Upper lobe of left lung (tissue), 6 donors: ENCODE results near the gene TRAPPC1. TPM values are rescaled to one million over a fixed set of nuclear protein-coding genes. Genes with fewer than 3 reads are reported as not detected.
A peak's percentile ranks its signal among the peaks of the same experiment; 100 is the strongest.

Experiments used
- ATAC-seq, 2 donors: fragments of 200-7000 bp; cut with Tn5 transposase; one replicate each; pipeline ENCODE4 v1.9.1; 2022; ENCODE audit warnings: mild to moderate bottlenecking in 2 of 2, moderate library complexity in 2 of 2; ENCODE audit not compliant: low FRiP score in 2 of 2
- DNase-seq, 2 donors: peaks; one replicate each; pipeline ENCODE4 v3.0.0-alpha.2; 2019 to 2020
- H3K27ac ChIP-seq, 4 donors: fragments of 200-600 bp; sonication (generic); one replicate each; pipeline ENCODE4 v1.5.1; 2016 to 2019
- H3K27me3 ChIP-seq, 4 donors: fragments of 200-600 bp; sonication (generic); one replicate each; pipeline ENCODE4 v1.5.1; 2017 to 2019
- H3K36me3 ChIP-seq, 4 donors: fragments of 200-600 bp; sonication (generic); one replicate each; pipeline ENCODE4 v1.5.1; 2016 to 2019
- H3K4me1 ChIP-seq, 4 donors: fragments of 200-600 bp; sonication (generic); one replicate each; pipeline ENCODE4 v1.5.1; 2018 to 2019
- H3K4me3 ChIP-seq, 4 donors: fragments of 200-600 bp; sonication (generic); one replicate each; pipeline ENCODE4 v1.5.1; 2017 to 2019; ENCODE audit warnings: mild to moderate bottlenecking in 2 of 4, moderate library complexity in 1 of 4
- H3K9me3 ChIP-seq, 4 donors: fragments of 200-600 bp; sonication (generic); one replicate each; pipeline ENCODE4 v1.5.1; 2018 to 2019
- EP300 ChIP-seq, 4 donors: sonication (generic); formaldehyde crosslinking; IDR thresholded peaks; one replicate each; pipeline ENCODE4 v1.5.1; 2017; ENCODE audit warnings: antibody characterized with exemption in 4 of 4, control low read depth in 2 of 4
- POLR2A ChIP-seq, 4 donors: fragments of 450-650 bp; IDR thresholded peaks; one replicate each; pipeline ENCODE4 v1.5.1; 2016 to 2017; ENCODE audit warnings: antibody characterized with exemption in 4 of 4, mild to moderate bottlenecking in 2 of 4
- POLR2AphosphoS5 ChIP-seq, 2 donors: sonication (generic); formaldehyde crosslinking; IDR thresholded peaks; one replicate each; pipeline ENCODE4 v1.5.1; 2017; ENCODE audit warnings: antibody characterized with exemption in 2 of 2
- WGBS, 2 donors: methylation state at CpG; one replicate each; pipeline ENCODE4 v1.1.5; 2017 to 2018; 5-methylcytosine and 5-hydroxymethylcytosine counted together
- small RNA-seq, 4 donors: library from RNA; depleted of rRNA; stranded (forward); fragments of <200 nt; gene quantifications; one replicate each; pipeline ENCODE3, GENCODE V24; 2016
- total RNA-seq, 6 donors: library from RNA; depleted of rRNA in 4 of 6; stranded (reverse); fragments of >200 nt in 4 of 6; gene quantifications; one replicate each; pipeline versions ENCODE4 v1.1.0 to v1.2.1, GENCODE V29; 2016 to 2021
- TF ChIP-seq, protein P1 (sequence below), 6 experiments: fragments of 450-650 bp in 4 of 6; fragments of 200-600 bp in 2 of 6; sonication (generic) in 2 of 6; IDR thresholded peaks; one replicate each; pipeline ENCODE4 v1.5.1; 2016 to 2019; ENCODE audit warnings: antibody characterized with exemption in 6 of 6
- donor health status: DM: no; HTN: no; CAD: no; lungs with moderate emphysema.
- donor health status: DM: no; HTN: yes; CAD: no; lungs with severe emphysema.

The TRAPPC1 gene
- total RNA-seq, 6 donors from 2014 or later: 70.4 to 148 (median 95.8) TPM

GRCh38 chr17:7882068-7882467, 49.7 kb downstream of the TRAPPC1 start:
- Histone ChIP-seq H3K27me3 (no peaks in the 10 kb centered on the region), H3K4me3 (no peak overlapping the region), H3K27ac (peak overlapping the region in 2 of 4 donors; percentile 7 to 24), H3K36me3 (peaks cover 0 to 19% (median 2%) of the 10 kb centered on the region in 4 donors), H3K4me1 (peaks cover 28 to 38% (median 32%) of the 10 kb centered on the region in 4 donors), H3K9me3 (no peaks in the 10 kb centered on the region)
- TF ChIP-seq POLR2AphosphoS5 (IDR thresholded peaks at IDR 0.05) (no peak), EP300 (IDR thresholded peaks at IDR 0.05) (no peak), POLR2A (IDR thresholded peaks at IDR 0.05) (no peak)
- TF ChIP-seq, protein P1, sequence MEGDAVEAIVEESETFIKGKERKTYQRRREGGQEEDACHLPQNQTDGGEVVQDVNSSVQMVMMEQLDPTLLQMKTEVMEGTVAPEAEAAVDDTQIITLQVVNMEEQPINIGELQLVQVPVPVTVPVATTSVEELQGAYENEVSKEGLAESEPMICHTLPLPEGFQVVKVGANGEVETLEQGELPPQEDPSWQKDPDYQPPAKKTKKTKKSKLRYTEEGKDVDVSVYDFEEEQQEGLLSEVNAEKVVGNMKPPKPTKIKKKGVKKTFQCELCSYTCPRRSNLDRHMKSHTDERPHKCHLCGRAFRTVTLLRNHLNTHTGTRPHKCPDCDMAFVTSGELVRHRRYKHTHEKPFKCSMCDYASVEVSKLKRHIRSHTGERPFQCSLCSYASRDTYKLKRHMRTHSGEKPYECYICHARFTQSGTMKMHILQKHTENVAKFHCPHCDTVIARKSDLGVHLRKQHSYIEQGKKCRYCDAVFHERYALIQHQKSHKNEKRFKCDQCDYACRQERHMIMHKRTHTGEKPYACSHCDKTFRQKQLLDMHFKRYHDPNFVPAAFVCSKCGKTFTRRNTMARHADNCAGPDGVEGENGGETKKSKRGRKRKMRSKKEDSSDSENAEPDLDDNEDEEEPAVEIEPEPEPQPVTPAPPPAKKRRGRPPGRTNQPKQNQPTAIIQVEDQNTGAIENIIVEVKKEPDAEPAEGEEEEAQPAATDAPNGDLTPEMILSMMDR (IDR thresholded peaks at IDR 0.05): no peak
- 61 to 72% methylated on average over 7 of the region's 7 CpGs for WGBS, 2 donors
- DNase-seq: no peak
- ATAC-seq: no peak

- Histone ChIP-seq H3K27ac (peak overlapping the region in 2 of 4 donors; percentile 5 to 24), H3K4me1 (peaks cover 22 to 31% (median 26%) of the 10 kb centered on the region in 4 donors), H3K36me3 (peaks cover 0 to 19% (median 2%) of the 10 kb centered on the region in 4 donors), H3K9me3 (no peaks in the 10 kb centered on the region), H3K27me3 (no peaks in the 10 kb centered on the region), H3K4me3 (no peak overlapping the region)
- DNase-seq (no peak), ATAC-seq (no peak)
- no peak for TF ChIP-seq POLR2AphosphoS5 (IDR thresholded peaks at IDR 0.05)
- no peak for TF ChIP-seq POLR2A (IDR thresholded peaks at IDR 0.05)
- TF ChIP-seq, protein P1 (IDR thresholded peaks at IDR 0.05): no peak
- TF ChIP-seq EP300 (IDR thresholded peaks at IDR 0.05): no peak
- WGBS, 2 donors: 43 to 50% methylated on average over 7 of the region's 7 CpGs
These were observed 50.3 kb downstream of the TRAPPC1 start for GRCh38 chr17:7881276-7882054.

Small RNAs within 50 kb of the gene (small RNA-seq; reads per million reads assigned to genes)
- gene SCARNA21: 0 to 1.5 (median 0.65) reads per million in 4 donors

Other genes starting within 250 kb of the TRAPPC1 start
- gene TP53, start 244.5 kb downstream of the TRAPPC1 start, total RNA-seq: 10 to 100 TPM; 16.8 to 55.5 (median 21.9) TPM
- 10 to 100 TPM in 1 of 6 donors, 1 to 10 TPM in 5; 6.0 to 10.3 (median 7.8) TPM for gene WRAP53, start 243.5 kb downstream of the TRAPPC1 start, total RNA-seq
- gene EFNB3, start 226.7 kb downstream of the TRAPPC1 start, total RNA-seq: 1 to 10 TPM in 3 of 6 donors, under 1 TPM in 3; 0.22 to 5.0 (median 0.98) TPM
- gene DNAH2, start 214.2 kb downstream of the TRAPPC1 start, total RNA-seq: 10 to 100 TPM in 2 of 6 donors, 1 to 10 TPM in 3, under 1 TPM in 1; 0.66 to 34.6 (median 6.0) TPM
- gene KDM6B, start 97.7 kb downstream of the TRAPPC1 start, total RNA-seq: 10 to 100 TPM; 17.5 to 68.0 (median 42.2) TPM
- gene TMEM88, start 76.9 kb downstream of the TRAPPC1 start, total RNA-seq: 10 to 100 TPM in 2 of 6 donors, 1 to 10 TPM in 3, not detected in 1; 1.6 to 16.1 (median 9.3) TPM
- 100 to 1,000 TPM in 2 of 6 donors, 10 to 100 TPM in 4; 50.0 to 111 (median 75.5) TPM for gene NAA38, start 74.4 kb downstream of the TRAPPC1 start, total RNA-seq
- gene CYB5D1, start 73.9 kb downstream of the TRAPPC1 start, total RNA-seq: 10 to 100 TPM in 2 of 6 donors, 1 to 10 TPM in 4; 5.2 to 12.4 (median 7.3) TPM
- gene CHD3, start 43.2 kb downstream of the TRAPPC1 start, total RNA-seq: 100 to 1,000 TPM in 2 of 6 donors, 10 to 100 TPM in 4; 68.1 to 183 (median 91.3) TPM
- 10 to 100 TPM in 1 of 6 donors, 1 to 10 TPM in 5; 5.5 to 24.5 (median 6.3) TPM for gene RNF227, start 15.7 kb downstream of the TRAPPC1 start, total RNA-seq
- gene KCNAB3, start 2.1 kb downstream of the TRAPPC1 start, total RNA-seq: 1 to 10 TPM; 4.2 to 10.0 (median 5.7) TPM
- 100 to 1,000 TPM in 2 of 6 donors, 10 to 100 TPM in 4; 50.6 to 216 (median 88.3) TPM for gene CNTROB, start 260 bp upstream of the TRAPPC1 start, total RNA-seq
- 1 to 10 TPM in 3 of 6 donors, not detected in 3; 2.6 to 5.0 (median 3.8) TPM for gene GUCY2D, start 70.7 kb upstream of the TRAPPC1 start, total RNA-seq
- gene ALOX15B, start 107.1 kb upstream of the TRAPPC1 start, total RNA-seq: 100 to 1,000 TPM in 3 of 6 donors, 10 to 100 TPM in 3; 46.2 to 177 (median 105) TPM
- gene ALOX12B, start 155.8 kb upstream of the TRAPPC1 start, total RNA-seq: not detected
- gene ALOXE3, start 186.6 kb upstream of the TRAPPC1 start, total RNA-seq: not detected
- 1 to 10 TPM in 1 of 6 donors, not detected in 5; 4.9 TPM for gene HES7, start 192.2 kb upstream of the TRAPPC1 start, total RNA-seq
- gene PER1, start 220.5 kb upstream of the TRAPPC1 start, total RNA-seq: 100 to 1,000 TPM; 112 to 358 (median 288) TPM
- gene VAMP2, start 231.0 kb upstream of the TRAPPC1 start, total RNA-seq: 10 to 100 TPM; 27.2 to 75.8 (median 49.8) TPM
- 10 to 100 TPM; 11.5 to 32.5 (median 17.3) TPM for gene TMEM107, start 244.4 kb upstream of the TRAPPC1 start, total RNA-seq